ENCODE data around the gene AMH.

- TF ChIP-seq, protein P1, sequence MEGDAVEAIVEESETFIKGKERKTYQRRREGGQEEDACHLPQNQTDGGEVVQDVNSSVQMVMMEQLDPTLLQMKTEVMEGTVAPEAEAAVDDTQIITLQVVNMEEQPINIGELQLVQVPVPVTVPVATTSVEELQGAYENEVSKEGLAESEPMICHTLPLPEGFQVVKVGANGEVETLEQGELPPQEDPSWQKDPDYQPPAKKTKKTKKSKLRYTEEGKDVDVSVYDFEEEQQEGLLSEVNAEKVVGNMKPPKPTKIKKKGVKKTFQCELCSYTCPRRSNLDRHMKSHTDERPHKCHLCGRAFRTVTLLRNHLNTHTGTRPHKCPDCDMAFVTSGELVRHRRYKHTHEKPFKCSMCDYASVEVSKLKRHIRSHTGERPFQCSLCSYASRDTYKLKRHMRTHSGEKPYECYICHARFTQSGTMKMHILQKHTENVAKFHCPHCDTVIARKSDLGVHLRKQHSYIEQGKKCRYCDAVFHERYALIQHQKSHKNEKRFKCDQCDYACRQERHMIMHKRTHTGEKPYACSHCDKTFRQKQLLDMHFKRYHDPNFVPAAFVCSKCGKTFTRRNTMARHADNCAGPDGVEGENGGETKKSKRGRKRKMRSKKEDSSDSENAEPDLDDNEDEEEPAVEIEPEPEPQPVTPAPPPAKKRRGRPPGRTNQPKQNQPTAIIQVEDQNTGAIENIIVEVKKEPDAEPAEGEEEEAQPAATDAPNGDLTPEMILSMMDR (IDR thresholded peaks at IDR 0.05), result no peak
- TF ChIP-seq POLR2A (IDR thresholded peaks at IDR 0.05) (no peak), POLR2AphosphoS5 (IDR thresholded peaks at IDR 0.05) (no peak), EP300 (IDR thresholded peaks at IDR 0.05) (no peak)
These were observed 35.3 kb upstream of the AMH start for GRCh38 chr19:2213799-2214198.

Measured in upper lobe of left lung (tissue), 4 donors.